Cardiac septum (tissue), 1 donor: ENCODE measurements around the gene ETHE1. TPM values are rescaled to one million over a fixed set of nuclear protein-coding genes. Genes with fewer than 3 reads are reported as not detected.
A peak's percentile ranks its signal among the peaks of the same experiment; 100 is the strongest.

ENCODE experiments used
- DNase-seq: peaks from one replicate; pipeline ENCODE4 v3.0.0-alpha.2; 2020; ENCODE audit warnings: low spot score
- intact Hi-C: fragments of 100-400 bp; cut with DNase I; formaldehyde crosslinking; loops from one replicate; pipeline ENCODE4 v1.14.0; 2022
- total RNA-seq: library from RNA; stranded (reverse); fragmentation: NEBNext Ultra II Directional; extraction: Animal tissue kit (Norgen Biotek cat#: 25700); gene quantifications from one replicate; pipeline ENCODE4 v1.2.1, GENCODE V29; 2021
- donor health status: DM: no; HTN: no; CAD: no.

Gene ETHE1
- total RNA-seq, 1 donor from 2014 or later, result 12.2 TPM

- intact Hi-C loops, result loop anchor here (2.0 kb wide), 1 partner anchor 30 kb away; the partner anchor contains the start of gene PHLDB3
- no peak for DNase-seq
These were observed 52.5 kb downstream of the ETHE1 start for GRCh38 chr19:43474487-43474886.

GRCh38 chr19:43471091-43471490, 55.9 kb downstream of the ETHE1 start:
- no peak for DNase-seq
- intact Hi-C loops, result no loop called here

- intact Hi-C loops, result no loop called here
- no peak for DNase-seq
These were observed 56.7 kb downstream of the ETHE1 start for GRCh38 chr19:43470288-43470687.

GRCh38 chr19:43469160-43469480, 57.9 kb downstream of the ETHE1 start:
- intact Hi-C loops, result no loop called here
- DNase-seq, result no peak

GRCh38 chr19:43468354-43469159, 58.4 kb downstream of the ETHE1 start:
- DNase-seq, result no peak
- intact Hi-C loops, result no loop called here

GRCh38 chr19:43467730-43468129, 59.3 kb downstream of the ETHE1 start:
- intact Hi-C loops, result no loop called here
- no peak for DNase-seq

GRCh38 chr19:43467276-43467675, 59.7 kb downstream of the ETHE1 start:
- no peak for DNase-seq
- intact Hi-C loops, result no loop called here

DNA sequence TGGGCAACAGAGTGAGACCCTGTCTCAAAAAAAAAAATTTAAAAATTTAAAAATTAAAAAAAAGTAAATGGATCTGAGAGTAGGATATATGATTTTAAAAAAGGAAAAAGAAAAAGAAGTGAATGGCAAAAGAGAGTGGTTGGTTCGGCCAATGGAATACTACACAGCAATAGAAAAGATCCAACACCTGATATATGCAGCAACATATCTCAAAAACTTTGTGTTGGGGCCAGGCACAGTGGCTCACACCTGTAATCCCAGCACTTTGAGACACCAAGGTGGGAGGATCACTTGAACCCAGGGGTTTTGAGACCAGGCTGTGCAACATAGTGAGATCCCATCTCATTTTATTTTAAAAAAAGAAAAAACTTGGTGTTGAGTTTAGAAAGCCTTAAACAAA, 60.2 kb downstream of the ETHE1 start:
- DNase-seq, result no peak
- intact Hi-C loops, result no loop called here

GRCh38 chr19:43465468-43466120, 61.4 kb downstream of the ETHE1 start, which contains the start of gene LYPD3:
TSS of gene LYPD3 (minus strand) at chr19:43465608. CDS start at chr19:43465571, 37 bp downstream.
- intact Hi-C loops, result no loop called here
- no peak for DNase-seq

- intact Hi-C loops, result loop anchor here (5.0 kb wide), 1 partner anchor 38 kb away; the partner anchor contains the start of gene PHLDB3
- peak; percentile 84 for DNase-seq
These were observed 62.7 kb downstream of the ETHE1 start for GRCh38 chr19:43464134-43464775.

DNA sequence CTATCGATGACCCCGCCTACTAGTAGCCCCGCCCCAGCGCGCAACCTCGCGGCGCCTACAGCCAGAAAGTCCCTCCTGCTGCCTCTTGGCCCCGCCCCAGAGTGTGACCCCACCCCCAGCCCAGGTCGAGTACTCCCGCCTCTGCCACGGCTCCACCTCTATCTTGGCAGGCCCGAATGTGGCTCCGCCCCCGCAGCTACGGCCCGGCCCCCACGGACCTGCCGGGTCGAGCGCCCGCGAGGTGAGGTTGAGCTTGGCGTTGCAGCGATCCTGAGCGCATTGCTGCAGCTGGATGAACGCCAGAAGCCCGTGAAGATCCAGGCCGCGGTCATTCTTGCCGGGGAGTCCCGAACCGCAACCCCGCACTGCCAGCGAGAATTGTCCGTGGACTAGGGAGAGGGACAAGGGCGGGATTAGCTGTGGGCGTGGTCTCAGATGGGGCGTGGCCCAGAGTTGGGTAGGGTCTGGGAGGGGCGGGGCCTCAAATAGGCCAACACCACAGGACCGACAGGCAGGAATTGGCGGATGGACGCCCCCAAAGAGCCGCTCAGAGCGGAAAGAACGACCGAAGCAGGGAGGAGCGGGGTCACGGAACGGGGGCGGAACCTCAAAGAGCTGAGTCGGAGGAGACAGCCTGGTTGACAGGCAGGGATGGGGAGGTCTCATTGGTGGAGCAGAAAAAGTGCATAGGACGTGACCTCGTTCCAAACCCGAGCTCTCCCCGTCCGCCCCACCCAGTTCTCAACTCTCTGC, 63.4 kb downstream of the ETHE1 start:
- intact Hi-C loops, result loop anchor here (5.0 kb wide), 1 partner anchor 39 kb away; the partner anchor contains the start of gene PHLDB3
- peak; percentile 99 for DNase-seq

GRCh38 chr19:43462785-43463380, 64.1 kb downstream of the ETHE1 start:
- DNase-seq, result no peak
- intact Hi-C loops, result loop anchor here (5.0 kb wide), 1 partner anchor 39 kb away; the partner anchor contains the start of gene PHLDB3

- intact Hi-C loops, result loop anchor here (5.0 kb wide), 1 partner anchor 40 kb away; the partner anchor contains the start of gene PHLDB3
- no peak for DNase-seq
These were observed 64.6 kb downstream of the ETHE1 start for GRCh38 chr19:43462383-43462782.

GRCh38 chr19:43461303-43461702, 65.7 kb downstream of the ETHE1 start:
- no peak for DNase-seq
- intact Hi-C loops, result loop anchor here (5.0 kb wide), 1 partner anchor 41 kb away; the partner anchor contains the start of gene PHLDB3

- intact Hi-C loops, result loop anchor here (5.0 kb wide), 1 partner anchor 42 kb away; the partner anchor contains the start of gene PHLDB3
- no peak for DNase-seq
These were observed 66.5 kb downstream of the ETHE1 start for GRCh38 chr19:43460362-43461016.

DNA sequence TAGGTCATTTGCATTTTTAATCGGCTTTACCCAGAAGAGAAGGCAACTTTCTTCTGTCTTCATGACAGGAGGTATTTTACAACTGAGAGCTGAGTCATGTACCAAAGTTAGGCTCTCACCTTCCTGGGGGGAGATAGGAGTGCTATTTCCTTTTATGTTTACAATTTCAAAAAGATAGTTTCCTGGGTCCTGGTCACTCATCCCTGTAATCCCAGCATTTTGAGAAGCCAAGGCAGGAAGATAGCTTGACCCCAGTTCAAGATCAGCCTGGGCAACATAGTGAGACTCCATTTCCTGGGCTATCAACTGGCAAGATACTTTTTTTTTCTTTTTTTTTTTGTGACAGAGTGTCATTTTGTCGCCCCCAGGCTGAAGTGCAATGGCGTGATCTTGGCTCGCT, 69.2 kb downstream of the ETHE1 start:
- intact Hi-C loops, result no loop called here
- DNase-seq, result no peak
